Measurements from ENCODE around the gene KRTAP10-8. TPM values are rescaled to one million over a fixed set of nuclear protein-coding genes. Genes with fewer than 3 reads are reported as not detected.
A peak's percentile ranks its signal among the peaks of the same experiment; 100 is the strongest.

The KRTAP10-8 gene
- total and polyA plus RNA-seq, 2 donors from 2014 or later, result not detected

DNA sequence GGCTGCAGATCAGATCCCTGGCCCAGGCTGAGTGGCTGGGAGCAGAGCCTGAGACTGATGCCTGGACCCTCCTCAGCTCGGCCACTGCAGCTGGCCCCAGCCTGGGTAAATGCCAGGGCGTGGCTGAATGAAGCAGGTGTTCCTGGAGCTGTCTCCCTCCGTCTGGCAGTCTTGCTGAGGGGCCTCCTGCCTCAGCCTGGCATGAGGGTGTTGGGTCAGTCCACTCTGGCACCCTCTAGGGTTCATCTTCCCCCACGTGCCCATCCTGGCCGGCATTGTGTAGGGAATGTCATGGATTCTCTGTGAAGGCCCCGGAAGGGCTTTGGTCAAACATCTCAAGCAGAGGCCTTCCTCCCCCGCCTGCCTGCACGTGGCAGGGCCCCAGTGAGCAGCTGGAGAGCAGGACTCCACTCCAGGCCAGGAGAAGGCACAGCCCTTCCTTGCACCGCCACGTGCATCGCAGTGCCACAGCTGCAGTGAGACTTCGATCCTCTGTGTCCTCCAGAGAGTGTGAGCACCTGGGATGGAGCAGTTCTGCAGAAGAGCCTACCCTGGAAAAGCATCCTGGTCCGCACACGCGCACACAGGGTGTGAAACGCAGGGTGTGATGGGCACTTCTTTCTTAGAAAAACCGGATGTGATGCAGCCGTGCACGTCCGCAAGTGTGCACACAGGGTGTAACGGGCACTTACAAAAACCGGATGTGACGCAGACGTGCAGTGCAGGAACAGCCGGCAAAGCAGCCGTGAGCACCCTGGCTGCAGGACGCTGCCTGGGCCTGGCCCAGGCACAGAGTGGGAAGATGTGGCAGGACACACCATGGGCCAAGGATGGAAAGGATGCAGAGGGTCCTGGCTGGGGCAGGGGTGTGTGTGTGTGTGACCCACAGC lies 43.0 kb upstream of the KRTAP10-8 start:
- FAIRE-seq (no peak), DNase-seq (peak in 1 of 5 donors; percentile 43)
- Histone ChIP-seq H3K9me3 (ENCODE audit: control insufficient read depth in 2 of 3, insufficient read depth in 1 of 3, low read length in 3 of 3) (no peaks in the 10 kb centered on the region), H3K4me1 (ENCODE audit: control insufficient read depth in 2 of 3, insufficient read depth in 2 of 3, low read depth in 1 of 3, low read length in 3 of 3) (no peaks in the 10 kb centered on the region), H3K9ac (ENCODE audit: low read length in 3 of 3) (no peak overlapping the region), H3K4me3 (ENCODE audit: low read length in 3 of 3) (no peak overlapping the region), H3K36me3 (ENCODE audit: control insufficient read depth in 2 of 3, insufficient read depth in 3 of 3, low read length in 3 of 3) (no peaks in the 10 kb centered on the region), H3K27ac (ENCODE audit: low read depth in 2 of 2, low read length in 2 of 2) (no peak overlapping the region), H3K27me3 (ENCODE audit: control insufficient read depth, insufficient read depth, low read length) (no peaks in the 10 kb centered on the region)
- TF ChIP-seq, protein P1, sequence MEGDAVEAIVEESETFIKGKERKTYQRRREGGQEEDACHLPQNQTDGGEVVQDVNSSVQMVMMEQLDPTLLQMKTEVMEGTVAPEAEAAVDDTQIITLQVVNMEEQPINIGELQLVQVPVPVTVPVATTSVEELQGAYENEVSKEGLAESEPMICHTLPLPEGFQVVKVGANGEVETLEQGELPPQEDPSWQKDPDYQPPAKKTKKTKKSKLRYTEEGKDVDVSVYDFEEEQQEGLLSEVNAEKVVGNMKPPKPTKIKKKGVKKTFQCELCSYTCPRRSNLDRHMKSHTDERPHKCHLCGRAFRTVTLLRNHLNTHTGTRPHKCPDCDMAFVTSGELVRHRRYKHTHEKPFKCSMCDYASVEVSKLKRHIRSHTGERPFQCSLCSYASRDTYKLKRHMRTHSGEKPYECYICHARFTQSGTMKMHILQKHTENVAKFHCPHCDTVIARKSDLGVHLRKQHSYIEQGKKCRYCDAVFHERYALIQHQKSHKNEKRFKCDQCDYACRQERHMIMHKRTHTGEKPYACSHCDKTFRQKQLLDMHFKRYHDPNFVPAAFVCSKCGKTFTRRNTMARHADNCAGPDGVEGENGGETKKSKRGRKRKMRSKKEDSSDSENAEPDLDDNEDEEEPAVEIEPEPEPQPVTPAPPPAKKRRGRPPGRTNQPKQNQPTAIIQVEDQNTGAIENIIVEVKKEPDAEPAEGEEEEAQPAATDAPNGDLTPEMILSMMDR (IDR thresholded peaks at IDR 0.05; ENCODE audit: borderline replicate concordance, extremely low read depth, insufficient read depth), result no peak
- intact Hi-C loops (cut with DNase I), result no loop called here

DNA sequence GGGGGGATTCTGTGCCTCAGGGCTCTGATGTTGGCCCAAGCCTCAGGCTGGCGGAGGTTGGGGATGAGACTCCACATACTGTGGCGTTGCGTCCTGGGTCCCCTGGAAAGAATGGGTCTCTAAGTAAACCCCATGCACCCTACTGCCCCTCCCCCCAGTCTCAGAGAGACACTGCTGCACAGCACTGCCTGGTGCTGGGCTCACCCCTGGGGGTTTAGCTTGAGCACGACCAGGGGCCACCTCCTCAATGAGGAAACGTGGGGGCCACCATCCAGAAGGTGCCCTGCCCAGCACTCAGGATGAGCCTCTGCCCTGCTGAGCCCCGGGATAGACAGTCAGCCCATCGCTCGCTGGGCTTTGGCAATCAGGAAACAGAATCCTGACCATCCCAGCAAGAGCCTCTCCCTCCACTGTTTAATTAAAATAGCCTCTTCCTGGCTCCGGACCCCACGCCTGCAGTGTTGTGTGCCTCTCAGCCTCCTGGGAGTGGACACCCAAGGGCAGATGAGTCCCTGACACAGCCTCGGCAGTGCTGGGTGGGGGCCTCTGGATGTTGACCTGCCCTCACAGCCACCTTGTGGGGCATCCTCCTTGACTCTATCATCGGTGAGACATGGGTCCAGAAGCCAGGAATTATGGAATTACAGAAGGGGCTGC lies 41.9 kb upstream of the KRTAP10-8 start:
- Histone ChIP-seq H3K9me3 (ENCODE audit: control insufficient read depth in 2 of 3, insufficient read depth in 1 of 3, low read length in 3 of 3) (no peaks in the 10 kb centered on the region), H3K27me3 (ENCODE audit: control insufficient read depth, insufficient read depth, low read length) (no peaks in the 10 kb centered on the region), H3K4me3 (ENCODE audit: low read length in 3 of 3) (no peak overlapping the region), H3K4me1 (ENCODE audit: control insufficient read depth in 2 of 3, insufficient read depth in 2 of 3, low read depth in 1 of 3, low read length in 3 of 3) (no peaks in the 10 kb centered on the region), H3K36me3 (ENCODE audit: control insufficient read depth in 2 of 3, insufficient read depth in 3 of 3, low read length in 3 of 3) (no peaks in the 10 kb centered on the region), H3K27ac (ENCODE audit: low read depth in 2 of 2, low read length in 2 of 2) (no peak overlapping the region), H3K9ac (ENCODE audit: low read length in 3 of 3) (no peak overlapping the region)
- TF ChIP-seq, protein P1 (IDR thresholded peaks at IDR 0.05; ENCODE audit: borderline replicate concordance, extremely low read depth, insufficient read depth), result no peak
- intact Hi-C loops (cut with DNase I), result no loop called here
- DNase-seq (peak in 1 of 5 donors; percentile 35), FAIRE-seq (no peak)

DNA sequence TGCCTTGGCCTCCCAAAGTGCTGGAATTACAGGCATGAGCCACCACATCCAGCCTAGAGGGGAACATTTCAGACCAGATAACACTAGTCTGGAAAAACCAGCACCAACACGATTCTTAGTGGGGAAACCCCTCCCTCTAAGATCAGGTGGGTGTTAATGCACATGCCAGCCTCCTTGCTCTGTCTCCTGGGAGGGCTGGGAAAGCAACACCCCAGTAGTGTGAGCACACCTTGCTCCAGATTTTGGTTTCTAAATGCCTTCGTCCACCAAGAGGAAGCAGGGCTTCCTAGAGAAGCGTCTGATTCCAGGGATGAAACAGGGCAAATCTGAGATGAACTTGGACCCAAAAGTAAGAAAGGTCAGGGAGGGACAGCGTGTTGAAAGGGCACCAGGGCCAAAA lies 40.6 kb upstream of the KRTAP10-8 start:
- no peak overlapping the region for H3K9ac ChIP-seq (ENCODE audit: low read length in 3 of 3)
- intact Hi-C loops (cut with DNase I), result no loop called here
- no peaks in the 10 kb centered on the region for H3K9me3 ChIP-seq (ENCODE audit: control insufficient read depth in 2 of 3, insufficient read depth in 1 of 3, low read length in 3 of 3)
- no peak overlapping the region for H3K4me3 ChIP-seq (ENCODE audit: low read length in 3 of 3)
- TF ChIP-seq, protein P1 (IDR thresholded peaks at IDR 0.05; ENCODE audit: borderline replicate concordance, extremely low read depth, insufficient read depth), result no peak
- no peak overlapping the region for H3K27ac ChIP-seq (ENCODE audit: low read depth in 2 of 2, low read length in 2 of 2)
- FAIRE-seq, result no peak
- DNase-seq, result peak in 1 of 5 donors; percentile 12
- no peaks in the 10 kb centered on the region for H3K4me1 ChIP-seq (ENCODE audit: control insufficient read depth in 2 of 3, insufficient read depth in 2 of 3, low read depth in 1 of 3, low read length in 3 of 3)
- no peaks in the 10 kb centered on the region for H3K36me3 ChIP-seq (ENCODE audit: control insufficient read depth in 2 of 3, insufficient read depth in 3 of 3, low read length in 3 of 3)
- H3K27me3 ChIP-seq (ENCODE audit: control insufficient read depth, insufficient read depth, low read length), result no peaks in the 10 kb centered on the region

All from kidney (tissue), 14 donors.